IMR-90 (cell line): Measurements from ENCODE around the gene PADI2. TPM values are rescaled to one million over a fixed set of nuclear protein-coding genes. Genes with fewer than 3 reads are reported as not detected.

Experiments used
- ATAC-seq: fragments of 200-7000 bp; cut with Tn5 transposase; 2 replicates; pipeline ENCODE4 v1.9.1; 2020; ENCODE audit warnings: low read depth, mild to moderate bottlenecking, moderate library complexity
- BruUV-seq: library from RNA; stranded (reverse); fragments of 400-500 nt; replicated peaks from 2 replicates; lab custom pipeline; 2021; lab: Mats Ljungman, UMichigan
- CTCF ChIA-PET: fragments of 300-600 bp; formaldehyde crosslinking; extraction: SDS; loops from one replicate; lab custom pipeline; 2021; ENCODE audit warnings: antibody characterized with exemption; lab: Yijun Ruan, JAX
- POLR2A ChIA-PET: fragments of 300-600 bp; sonication (Branson Sonifier 250); formaldehyde crosslinking; loops from one replicate; lab custom pipeline; 2022; ENCODE audit warnings: antibody characterized with exemption; ENCODE audit not compliant: unreplicated experiment; lab: Charles Lee
- DNase-seq: peaks from one replicate; pipeline ENCODE4 v3.0.0; 2013
- H2AFZ ChIP-seq: replicated peaks from 2 replicates; pipeline ENCODE3; 2013; ENCODE audit warnings: low read length, mild to moderate bottlenecking; ENCODE audit not compliant: poor library complexity
- H2AK5ac ChIP-seq: 2 replicates; pipeline ENCODE4 v1.6.1; 2013; ENCODE audit warnings: low read depth, low read length, inconsistent platforms
- H2AK9ac ChIP-seq: replicated peaks from 2 replicates; pipeline ENCODE3; 2013; ENCODE audit warnings: mild to moderate bottlenecking, low read depth, low read length, moderate library complexity; ENCODE audit not compliant: poor library complexity
- H2BK120ac ChIP-seq: 2 replicates; pipeline ENCODE4 v1.6.1; 2013; ENCODE audit warnings: low read depth, low read length, inconsistent platforms
- H2BK15ac ChIP-seq: 3 replicates; pipeline ENCODE4 v1.6.1; 2013; ENCODE audit warnings: low read depth, low read length, inconsistent platforms
- H2BK20ac ChIP-seq: 2 replicates; pipeline ENCODE4 v1.6.1; 2013; ENCODE audit warnings: low read depth, mild to moderate bottlenecking, inconsistent platforms, low read length, moderate library complexity
- H2BK5ac ChIP-seq: 2 replicates; pipeline ENCODE4 v1.6.1; 2013; ENCODE audit warnings: mild to moderate bottlenecking, low read depth, low read length, inconsistent platforms; ENCODE audit not compliant: poor library complexity, severe bottlenecking
- H3K14ac ChIP-seq: replicated peaks from 2 replicates; pipeline ENCODE4 v1.6.1; 2013; ENCODE audit warnings: low read depth, low read length, inconsistent platforms
- H3K18ac ChIP-seq: 2 replicates; pipeline ENCODE4 v1.6.1; 2013; ENCODE audit warnings: low read depth, low read length, control low read depth
- H3K23ac ChIP-seq: 2 replicates; pipeline ENCODE4 v1.6.1; 2013; ENCODE audit warnings: low read depth, low read length, inconsistent platforms
- H3K27ac ChIP-seq: 2 replicates; pipeline ENCODE4 v1.5.1; 2013; ENCODE audit warnings: mild to moderate bottlenecking, control low read depth, low read length; ENCODE audit not compliant: insufficient read depth
- H3K27me3 ChIP-seq: 2 replicates; pipeline ENCODE4 v1.6.1; 2013; ENCODE audit warnings: low read length; ENCODE audit not compliant: control insufficient read depth, insufficient read depth
- H3K36me3 ChIP-seq: 2 replicates; pipeline ENCODE4 v1.6.1; 2013; ENCODE audit warnings: low read length, mixed read lengths; ENCODE audit not compliant: control insufficient read depth, insufficient read depth
- H3K4ac ChIP-seq: 2 replicates; pipeline ENCODE4 v1.6.1; 2013; ENCODE audit warnings: low read depth, low read length, inconsistent platforms
- H3K4me1 ChIP-seq: 2 replicates; pipeline ENCODE4 v1.6.1; 2013; ENCODE audit warnings: low read length, mixed read lengths; ENCODE audit not compliant: control insufficient read depth, insufficient read depth
- H3K4me2 ChIP-seq: 2 replicates; pipeline ENCODE4 v1.6.1; 2013; ENCODE audit warnings: low read depth, mild to moderate bottlenecking, control low read depth, low read length, moderate library complexity
- H3K4me3 ChIP-seq: 2 replicates; pipeline ENCODE4 v1.5.1; 2013; ENCODE audit warnings: low read depth, mild to moderate bottlenecking, control low read depth, low read length, moderate library complexity; ENCODE audit not compliant: insufficient read depth
- H3K56ac ChIP-seq: 2 replicates; pipeline ENCODE4 v1.6.1; 2013; ENCODE audit warnings: low read length, inconsistent platforms; ENCODE audit not compliant: insufficient read depth; ENCODE audit errors: extremely low read depth
- H3K79me1 ChIP-seq, 2 experiments: 2 replicates each; pipeline ENCODE4 v1.6.1; 2013; ENCODE audit warnings: low read length in 2 of 2, inconsistent platforms in 1 of 2, low read depth in 1 of 2
- H3K9ac ChIP-seq: 2 replicates; pipeline ENCODE4 v1.6.1; 2013; ENCODE audit warnings: low read depth, low read length, control low read depth
- H3K9me1 ChIP-seq: 2 replicates; pipeline ENCODE4 v1.6.1; 2013; ENCODE audit warnings: low read length, inconsistent platforms; ENCODE audit not compliant: insufficient read depth
- H3K9me3 ChIP-seq: 2 replicates; pipeline ENCODE4 v1.6.1; 2013; ENCODE audit warnings: low read length; ENCODE audit not compliant: control insufficient read depth, insufficient read depth
- H4K20me1 ChIP-seq: 2 replicates; pipeline ENCODE4 v1.6.1; 2013; ENCODE audit warnings: low read length, inconsistent platforms; ENCODE audit not compliant: insufficient read depth
- H4K5ac ChIP-seq: 2 replicates; pipeline ENCODE4 v1.6.1; 2013; ENCODE audit warnings: mild to moderate bottlenecking, low read depth, low read length, control low read depth
- H4K8ac ChIP-seq, 2 experiments: 2 replicates each; pipeline ENCODE4 v1.6.1; 2013; ENCODE audit warnings: low read depth in 2 of 2, low read length in 2 of 2, control low read depth in 1 of 2, inconsistent platforms in 1 of 2
- H4K91ac ChIP-seq: 2 replicates; pipeline ENCODE4 v1.6.1; 2013; ENCODE audit warnings: low read depth, low read length, inconsistent platforms; ENCODE audit not compliant: insufficient read depth
- CHD1 ChIP-seq: IDR thresholded peaks from 2 replicates; pipeline ENCODE4 v1.6.1; 2012; ENCODE audit warnings: low read depth, low read length, improper control_type of control experiment
- FOS ChIP-seq: fragments of 150-350 bp; IDR thresholded peaks from 2 replicates; pipeline ENCODE4 v1.6.1; 2016; ENCODE audit warnings: low read depth, low read length
- RCOR1 ChIP-seq: IDR thresholded peaks from 2 replicates; pipeline ENCODE4 v1.6.1; 2012; ENCODE audit warnings: mild to moderate bottlenecking, low read length, improper control_type of control experiment; ENCODE audit not compliant: insufficient replicate concordance
- WGBS, 2 experiments: methylation state at CpG; one replicate each; pipeline versions ENCODE4 v1.1.5 to v1.1.7; 2013; ENCODE audit warnings: missing lambda C conversion rate in 2 of 2; ENCODE audit not compliant: insufficient read length in 1 of 2; ENCODE audit errors: extremely low coverage in 2 of 2; 5-methylcytosine and 5-hydroxymethylcytosine counted together
- dilution Hi-C: fragments of 300-500 bp; cut with HindIII; formaldehyde crosslinking; loops from one replicate; pipeline ENCODE4 v1.14.3; 2018; ENCODE audit warnings: low sequenced_read_pairs; ENCODE audit not compliant: unreplicated experiment
- in situ Hi-C: fragments of 300-500 bp; cut with MboI; formaldehyde crosslinking; loops from 3 replicates; pipeline ENCODE4 v1.14.3; 2019; ENCODE audit warnings: low sequenced_read_pairs, inconsistent platforms, mixed read lengths
- intact Hi-C: fragments of 100-400 bp; cut with micrococcal nuclease; formaldehyde crosslinking; loops from 2 replicates; pipeline ENCODE4 v1.10.0; 2022
- polyA plus RNA-seq, 3 experiments: library from polyadenylated mRNA; depleted of rRNA; stranded (reverse); fragments of >200 nt; gene quantifications; 2 replicates each; pipeline ENCODE4 v1.2.3, GENCODE V29; 2012; ENCODE audit warnings: low replicate concordance in 1 of 3
- total RNA-seq: library from RNA; depleted of rRNA; stranded (reverse); fragments of >200 nt; gene quantifications from 2 replicates; pipeline ENCODE4 v1.2.3, GENCODE V29; 2012
- TF ChIP-seq, protein P1 (sequence below): fragments of 150-350 bp; IDR thresholded peaks from 2 replicates; pipeline ENCODE4 v1.6.1; 2016; ENCODE audit warnings: low read depth, mild to moderate bottlenecking, low read length, moderate library complexity, borderline replicate concordance

Gene PADI2
- total and polyA plus RNA-seq, 2 of the 4 experiments (the other 2 are of a cell fraction): not detected

DNA sequence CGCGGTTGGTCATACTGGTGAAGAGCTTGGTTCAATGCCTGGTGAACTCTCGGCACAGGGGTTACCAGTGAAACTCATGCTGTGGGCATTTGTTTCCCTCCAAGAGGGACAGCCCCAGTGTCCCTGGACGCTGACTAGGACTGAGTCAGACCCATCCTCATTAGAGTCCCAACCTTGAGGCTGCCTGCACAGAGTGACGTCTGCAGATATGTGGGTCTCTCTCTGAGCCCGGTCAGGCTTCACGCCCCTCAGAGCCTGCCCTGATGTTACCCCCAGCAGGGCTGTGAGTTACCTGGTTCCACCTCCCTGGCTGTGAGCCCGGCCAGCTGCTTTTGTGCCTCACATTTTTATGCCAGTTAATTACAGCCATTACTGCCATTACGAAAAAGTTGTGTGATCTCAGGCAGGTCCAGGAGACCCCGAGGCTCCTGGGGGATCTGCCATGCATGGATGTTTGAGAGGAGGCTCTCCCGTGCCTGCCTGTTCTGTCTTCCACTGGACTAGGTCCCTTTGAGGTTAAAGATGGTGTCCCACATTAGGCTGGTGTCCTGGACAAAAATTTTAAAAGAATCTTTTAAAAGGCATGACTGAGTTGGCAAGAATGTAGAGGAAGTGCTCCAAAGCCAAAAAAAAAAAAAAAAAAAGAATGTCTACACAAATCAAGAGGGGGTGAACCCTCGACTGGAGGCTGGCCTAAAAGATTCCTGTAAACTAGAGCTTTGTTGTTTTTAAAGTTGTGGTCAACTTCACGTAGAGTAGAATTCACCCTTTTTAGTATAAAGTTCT is 49.0 kb upstream of the PADI2 start:
- H2BK15ac ChIP-seq: peak overlapping the region; percentile 90; the same call in 2 of the 3 replicates
- H3K4me3 ChIP-seq: no peak overlapping the region
- peak overlapping the region; percentile 95 for H3K56ac ChIP-seq
- no peaks in the 10 kb centered on the region; the same call in 1 of the 2 replicates for H3K27me3 ChIP-seq
- POLR2A ChIA-PET: interaction anchor here (0.6 kb wide), 1 partner anchor 9 kb away, joined by 4 read pairs; no protein-coding TSS in a partner anchor
- no TSS peak for BruUV-seq
- peak overlapping the region; percentile 64 for H3K4me2 ChIP-seq
- peak overlapping the region; percentile 100 for H2BK5ac ChIP-seq
- H2AFZ ChIP-seq: peak overlapping the region; percentile 83
- peak overlapping the region; percentile 96 for H2AK5ac ChIP-seq
- DNase-seq (peak; percentile 88), ATAC-seq (peak; percentile 68)
- no peaks in the 10 kb centered on the region for H3K9me3 ChIP-seq
- H4K91ac ChIP-seq: peak overlapping the region; percentile 99
- peaks cover 23% of the 10 kb centered on the region for H3K4me1 ChIP-seq
- peak overlapping the region; percentile 98 for H2BK20ac ChIP-seq
- CTCF ChIA-PET: interaction anchor here (0.5 to 2.7 kb wide), 5 partner anchors 9 to 43 kb away, joined by 3 to 10 read pairs (median 3); no protein-coding TSS in a partner anchor
- H2BK120ac ChIP-seq: peak overlapping the region; percentile 99
- H3K18ac ChIP-seq: peak overlapping the region; percentile 98
- peak overlapping the region; percentile 85 to 95 for H4K8ac ChIP-seq
- H3K9ac ChIP-seq: peak overlapping the region; percentile 50
- peak overlapping the region; percentile 98 for H3K4ac ChIP-seq
- H3K36me3 ChIP-seq: no peaks in the 10 kb centered on the region
- H2AK9ac ChIP-seq: peak overlapping the region; percentile 86
- H3K27ac ChIP-seq: peak overlapping the region; percentile 98
- peaks cover 17% of the 10 kb centered on the region for H3K9me1 ChIP-seq
- intact Hi-C loops (loop anchor here (1.0 kb wide), 2 partner anchors 40 to 65 kb away; no protein-coding TSS in a partner anchor), dilution Hi-C loops (no loop called here), in situ Hi-C loops (no loop called here)
- H3K23ac ChIP-seq: peak overlapping the region; percentile 90
- H3K14ac ChIP-seq: peak overlapping the region; percentile 95
- peak overlapping the region; percentile 97 for H4K5ac ChIP-seq
- H4K20me1 ChIP-seq: no peaks in the 10 kb centered on the region
- 0% methylated on average over 4 of the region's 13 CpGs; no CpG with 5 or more reads in 1 of the 2 experiments for WGBS, 2 experiments
- no peaks in the 10 kb centered on the region for H3K79me1 ChIP-seq
- TF ChIP-seq, protein P1, sequence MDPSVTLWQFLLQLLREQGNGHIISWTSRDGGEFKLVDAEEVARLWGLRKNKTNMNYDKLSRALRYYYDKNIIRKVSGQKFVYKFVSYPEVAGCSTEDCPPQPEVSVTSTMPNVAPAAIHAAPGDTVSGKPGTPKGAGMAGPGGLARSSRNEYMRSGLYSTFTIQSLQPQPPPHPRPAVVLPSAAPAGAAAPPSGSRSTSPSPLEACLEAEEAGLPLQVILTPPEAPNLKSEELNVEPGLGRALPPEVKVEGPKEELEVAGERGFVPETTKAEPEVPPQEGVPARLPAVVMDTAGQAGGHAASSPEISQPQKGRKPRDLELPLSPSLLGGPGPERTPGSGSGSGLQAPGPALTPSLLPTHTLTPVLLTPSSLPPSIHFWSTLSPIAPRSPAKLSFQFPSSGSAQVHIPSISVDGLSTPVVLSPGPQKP: no peak
- peak; percentile 7 for TF ChIP-seq RCOR1
- TF ChIP-seq FOS: peak; percentile 73
- TF ChIP-seq CHD1: 0 out of 2 replicates have a peak, but pooled peaks have one; percentile 79
